HepG2 (cell line): Measurements from ENCODE around the gene RXYLT1. TPM values are rescaled to one million over a fixed set of nuclear protein-coding genes. Genes with fewer than 3 reads are reported as not detected.

ENCODE experiments used
- HNF1B ChIP-seq: sonication (generic); formaldehyde crosslinking; IDR thresholded peaks from 2 replicates; pipeline ENCODE4 v1.5.1; 2020; ENCODE audit warnings: mild to moderate bottlenecking, moderate library complexity, missing genetic modification reagents
- NFAT5 ChIP-seq: sonication (generic); formaldehyde crosslinking; IDR thresholded peaks from 2 replicates; pipeline ENCODE4 v1.4.0; 2020; ENCODE audit warnings: missing genetic modification reagents
- PATZ1 ChIP-seq: sonication (generic); formaldehyde crosslinking; IDR thresholded peaks from 2 replicates; pipeline ENCODE4 v1.4.0; 2020; ENCODE audit warnings: missing genetic modification reagents
- ZBTB2 ChIP-seq: sonication (generic); formaldehyde crosslinking; IDR thresholded peaks from 2 replicates; pipeline ENCODE4 v1.8.0; 2022; ENCODE audit warnings: low read depth, missing genetic modification reagents
- ZNF558 ChIP-seq: sonication (generic); formaldehyde crosslinking; IDR thresholded peaks from 2 replicates; pipeline ENCODE4 v1.9.0; 2022; ENCODE audit warnings: mild to moderate bottlenecking, missing genetic modification reagents, borderline replicate concordance
- ZSCAN12 ChIP-seq: sonication (generic); formaldehyde crosslinking; IDR thresholded peaks from 2 replicates; pipeline ENCODE4 v1.9.0; 2021; ENCODE audit warnings: mild to moderate bottlenecking, missing genetic modification reagents
- polyA plus RNA-seq, 8 experiments: library from polyadenylated mRNA; depleted of rRNA in 3 of 8; stranded (reverse) in 7 of 8; unstranded in 1 of 8; fragments of >200 nt; fragmentation: Illumina TruSeq in 4 of 8; extraction: Trizol in 4 of 8; gene quantifications; 2 replicates each; pipeline versions ENCODE4 v1.2.1 to v1.2.3, GENCODE V29; 2011 to 2016; ENCODE audit warnings: low read depth in 4 of 8, missing spikeins in 1 of 8, mixed read lengths in 1 of 8; ENCODE audit not compliant: insufficient read depth in 1 of 8
- total RNA-seq, 5 experiments: library from RNA; depleted of rRNA; stranded (reverse); fragments of >200 nt; fragmentation: Illumina TruSeq; extraction: Trizol; gene quantifications; 2 replicates each; pipeline ENCODE4 v1.2.3, GENCODE V29; 2016; ENCODE audit warnings: low read depth in 1 of 5

The RXYLT1 gene
- total and polyA plus RNA-seq, 2 of the 13 experiments (the other 11 are each of a cell fraction or from before 2014, with no cell fraction given): 8.3 to 15.5 TPM

- TF ChIP-seq HNF1B (0 out of 2 replicates have a peak, but pooled peaks have one; percentile 1), ZSCAN12 (CRISPR knock-in tag) (no peak), NFAT5 (CRISPR knock-in tag) (no peak), ZNF558 (CRISPR knock-in tag) (peak; percentile 54; the same call in 1 of the 2 replicates), PATZ1 (CRISPR knock-in tag) (0 out of 2 replicates have a peak, but pooled peaks have one; percentile 10), ZBTB2 (CRISPR knock-in tag) (0 out of 2 replicates have a peak, but pooled peaks have one; percentile 8)
These were observed 63.6 kb downstream of the RXYLT1 start (continued) for GRCh38 chr12:63843254-63843720.
